Lung (tissue), 12 donors: ENCODE measurements around the gene ANGPTL5. TPM values are rescaled to one million over a fixed set of nuclear protein-coding genes. Genes with fewer than 3 reads are reported as not detected.

Experiments used
- ATAC-seq: fragments of 200-7000 bp; cut with Tn5 transposase; one replicate; pipeline ENCODE4 v1.9.1; 2020; ENCODE audit warnings: moderate number of reproducible peaks; ENCODE audit not compliant: insufficient read depth, low FRiP score
- DNase-seq, 3 donors: peaks; one replicate each; pipeline ENCODE4 v3.0.0-alpha.2; 2013 to 2017
- H3K27ac ChIP-seq, 2 donors: one replicate each; pipeline ENCODE4 v1.5.1; 2013; ENCODE audit warnings: mild to moderate bottlenecking in 2 of 2, moderate library complexity in 2 of 2, control low read depth in 1 of 2, inconsistent platforms in 1 of 2, low read depth in 1 of 2, low read length in 1 of 2
- H3K27me3 ChIP-seq, 3 donors: one replicate each; pipeline ENCODE4 v1.5.1; 2013; ENCODE audit warnings: low read length in 2 of 3; ENCODE audit not compliant: control insufficient read depth in 3 of 3, insufficient read depth in 3 of 3
- H3K36me3 ChIP-seq, 4 donors: one replicate each; pipeline ENCODE4 v1.5.1; 2013; ENCODE audit warnings: low read length in 4 of 4, mild to moderate bottlenecking in 1 of 4, moderate library complexity in 1 of 4; ENCODE audit not compliant: control insufficient read depth in 4 of 4, insufficient read depth in 4 of 4
- H3K4me1 ChIP-seq, 5 donors: one replicate each; pipeline ENCODE4 v1.5.1; 2013; ENCODE audit warnings: low read length in 5 of 5, mild to moderate bottlenecking in 2 of 5, moderate library complexity in 1 of 5; ENCODE audit not compliant: control insufficient read depth in 5 of 5, insufficient read depth in 5 of 5
- H3K4me3 ChIP-seq: one replicate; pipeline ENCODE4 v1.5.1; 2013; ENCODE audit warnings: mild to moderate bottlenecking, control low read depth, moderate library complexity
- H3K9ac ChIP-seq, 2 donors: one replicate each; pipeline ENCODE4 v1.5.1; 2013; ENCODE audit warnings: low read length in 2 of 2, control low read depth in 1 of 2; ENCODE audit not compliant: insufficient read depth in 1 of 2
- H3K9me3 ChIP-seq, 4 donors: one replicate each; pipeline ENCODE4 v1.5.1; 2013; ENCODE audit warnings: low read length in 3 of 4, mild to moderate bottlenecking in 1 of 4, moderate library complexity in 1 of 4; ENCODE audit not compliant: control insufficient read depth in 4 of 4, insufficient read depth in 3 of 4
- CTCF ChIP-seq: IDR thresholded peaks from 2 replicates; pipeline ENCODE4 v1.5.1; 2012; ENCODE audit warnings: mild to moderate bottlenecking; ENCODE audit errors: control extremely low read depth, extremely low read depth
- WGBS, 2 donors: extraction: QIAGEN DNeasy Blood & Tissue Kit; methylation state at CpG; one replicate each; pipeline ENCODE4 v1.1.7; 2013; 5-methylcytosine and 5-hydroxymethylcytosine counted together
- polyA plus RNA-seq, 2 donors: library from polyadenylated mRNA; stranded (reverse); fragments of 200-250 nt; gene quantifications; one replicate each; pipeline ENCODE4 v1.2.1, GENCODE V29; 2013
- total RNA-seq, 2 donors: library from RNA; depleted of rRNA in 1 of 2; stranded (reverse); fragments of >200 nt in 1 of 2; gene quantifications; one replicate each; pipeline ENCODE4 v1.2.1, GENCODE V29; 2014 to 2021
- donor health status: control.
- donor health status: control.
- donor health status: Bipolar disorder and iron deficiency.
- donor health status: healthy.
- donor health status: DM: yes; HTN: yes; CAD: no.

The ANGPTL5 gene
- total and polyA plus RNA-seq, 4 donors: 0.08 to 0.40 (median 0.11) TPM; not detected in 1

- H3K9ac ChIP-seq: no peak overlapping the region
- H3K27ac ChIP-seq: no peak overlapping the region
- no peaks in the 10 kb centered on the region for H3K36me3 ChIP-seq
- no peaks in the 10 kb centered on the region for H3K27me3 ChIP-seq
- TF ChIP-seq CTCF: no peak
- H3K9me3 ChIP-seq: no peaks in the 10 kb centered on the region
- no peak overlapping the region for H3K4me3 ChIP-seq
- ATAC-seq (peak; percentile 48), DNase-seq (no peak)
- 82 to 86% methylated on average over 5 of the region's 5 CpGs for WGBS, 2 donors
- no peaks in the 10 kb centered on the region for H3K4me1 ChIP-seq
Measured at GRCh38 chr11:101866619-101867491, 49.5 kb downstream of the ANGPTL5 start.

- no peak for TF ChIP-seq CTCF
- Histone ChIP-seq H3K27me3 (no peaks in the 10 kb centered on the region), H3K27ac (no peak overlapping the region), H3K36me3 (no peaks in the 10 kb centered on the region), H3K4me1 (peaks cover 0 to 6% (median 0%) of the 10 kb centered on the region in 5 donors), H3K9ac (no peak overlapping the region), H3K4me3 (no peak overlapping the region), H3K9me3 (no peaks in the 10 kb centered on the region)
- DNase-seq (no peak), ATAC-seq (no peak)
Measured at GRCh38 chr11:101864098-101864497, 52.2 kb downstream of the ANGPTL5 start.

GRCh38 chr11:101863361-101863760 lies 53.0 kb downstream of the ANGPTL5 start:
- H3K4me3 ChIP-seq: no peak overlapping the region
- H3K36me3 ChIP-seq: no peaks in the 10 kb centered on the region
- H3K9me3 ChIP-seq: no peaks in the 10 kb centered on the region
- DNase-seq: no peak
- peaks cover 0 to 6% (median 0%) of the 10 kb centered on the region in 5 donors for H3K4me1 ChIP-seq
- H3K27me3 ChIP-seq: no peaks in the 10 kb centered on the region
- H3K27ac ChIP-seq: no peak overlapping the region
- no peak for ATAC-seq
- no peak for TF ChIP-seq CTCF
- no peak overlapping the region for H3K9ac ChIP-seq
